ENCODE measurements around the gene ENO4.

DNA sequence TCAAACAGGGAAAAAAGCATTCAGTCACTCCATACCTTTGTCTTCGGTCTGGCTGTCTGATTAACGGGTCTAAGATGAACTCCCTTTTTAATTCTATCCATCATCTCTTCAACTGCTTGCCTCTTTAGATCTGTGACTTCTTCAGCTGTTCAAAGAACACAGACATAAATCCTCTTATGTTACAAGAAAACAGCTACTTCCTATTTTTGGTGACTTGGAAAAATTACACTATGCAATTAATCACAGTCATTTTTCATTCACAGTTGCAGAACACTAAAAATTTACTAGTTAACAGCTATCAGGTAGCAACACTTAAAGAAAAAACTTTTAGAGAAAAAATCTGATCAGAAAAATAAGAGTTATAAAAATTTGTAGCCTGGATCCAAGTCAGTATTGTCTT, 66.0 kb downstream of the ENO4 start:
- no peak for TF ChIP-seq POLR2A (IDR thresholded peaks at IDR 0.05)
- TF ChIP-seq CTCF (IDR thresholded peaks at IDR 0.05) = no peak
